D341Med (cell line): Measurements from ENCODE around the gene OR2J1.
A peak's percentile ranks its signal among the peaks of the same experiment; 100 is the strongest.
"Not testable (repeated sequence)": the region's sequence is repeated elsewhere in the genome, so short reads cannot be mapped to it uniquely, and the experiment has no call there.

Source experiments
- DNase-seq: peaks from one replicate; pipeline ENCODE4 v3.0.0; 2012; ENCODE audit warnings: low spot score

OR2J1 gene

GRCh38 chr6:29099190-29099589 lies at the start of gene OR2J1:
Gene OR2J1, plus strand, starts transcription at chr6:29099490. Its CDS starts 1,453 bp downstream, at chr6:29100943.
- no peak for DNase-seq

- no peak for DNase-seq
These were observed 47.6 kb upstream of the OR2J1 start for GRCh38 chr6:29051680-29052079.

DNA sequence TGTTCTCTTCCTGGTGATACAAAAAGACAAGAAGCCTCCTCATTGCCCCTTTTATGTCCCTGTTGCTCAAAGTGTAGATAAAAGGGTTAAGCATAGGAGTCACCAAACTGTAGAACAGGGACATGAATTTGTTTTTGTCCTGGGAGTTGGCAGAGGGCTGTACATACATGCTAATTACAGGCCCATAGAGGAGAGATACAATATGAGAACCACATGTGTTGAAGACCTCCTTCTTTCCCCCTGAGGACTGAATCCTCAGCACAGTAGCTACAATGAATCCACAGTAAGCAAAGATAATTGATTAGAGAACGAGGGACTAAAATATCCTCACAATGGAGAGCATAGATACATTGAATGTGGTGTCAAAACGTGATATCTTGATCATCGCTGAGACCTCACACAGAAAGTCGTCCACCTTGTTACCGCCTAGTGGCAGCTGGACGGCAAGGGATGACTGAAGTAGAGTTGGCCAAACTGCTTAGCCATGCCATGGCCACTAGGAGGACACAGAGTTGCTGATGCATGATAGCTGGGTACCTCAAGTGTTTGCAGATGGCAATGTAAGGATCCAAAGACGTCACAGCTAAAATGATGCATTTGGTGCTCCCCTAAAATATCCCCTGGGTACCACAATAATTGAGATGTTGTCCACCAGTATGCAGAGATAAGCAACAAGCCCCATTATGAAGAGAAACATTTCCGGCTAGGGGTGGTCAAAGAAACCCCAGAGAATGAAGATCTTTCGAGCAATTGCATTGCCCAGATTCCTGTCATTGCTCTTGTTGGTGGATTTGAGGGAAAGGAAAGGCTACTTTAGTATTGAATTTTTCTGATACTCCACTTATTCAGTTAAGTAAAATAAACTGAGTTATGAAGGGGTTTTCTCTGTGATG lies 27.2 kb upstream of the OR2J1 start:
- peak; percentile 50 for DNase-seq

- DNase-seq: no peak
These were observed 20.1 kb upstream of the OR2J1 start for GRCh38 chr6:29079203-29079602.

- DNase-seq: no peak
These were observed 18.0 kb upstream of the OR2J1 start for GRCh38 chr6:29081312-29081711.

- no peak for DNase-seq
These were observed 16.8 kb upstream of the OR2J1 start for GRCh38 chr6:29082457-29082856.

GRCh38 chr6:29087213-29087612 lies 12.1 kb upstream of the OR2J1 start, which contains the start of gene OR2B3:
Gene OR2B3, minus strand, starts transcription at chr6:29087313. Its CDS starts 65 bp downstream, at chr6:29087248.
- DNase-seq: no peak

GRCh38 chr6:29092957-29093356 lies 6.3 kb upstream of the OR2J1 start:
- no peak for DNase-seq

- no peak for DNase-seq
These were observed 1.5 kb upstream of the OR2J1 start for GRCh38 chr6:29097803-29098202.

DNA sequence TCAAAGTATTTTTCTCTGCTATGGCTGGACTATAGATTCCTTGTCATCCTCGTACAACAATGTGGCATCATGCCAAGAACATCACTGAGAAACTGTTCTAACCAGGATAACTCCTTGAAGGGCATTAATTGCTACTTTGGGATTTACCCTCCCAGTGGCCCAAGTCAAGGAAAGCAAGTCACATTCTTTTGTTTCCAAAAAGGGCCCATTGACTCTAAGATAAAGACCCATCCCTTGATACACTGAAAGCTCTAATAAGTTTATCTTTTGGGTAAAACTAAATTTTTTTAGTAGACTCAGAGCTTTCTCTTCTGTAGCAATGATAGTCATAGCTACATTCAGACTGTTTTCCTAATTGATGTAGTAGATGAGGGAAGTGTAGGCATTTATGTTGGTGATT lies 8.5 kb downstream of the OR2J1 start, which contains the start of gene OR2J3:
Gene OR2J3 (plus strand): TSS at position 301 of the 400 bp plus-strand sequence. CDS start 3,833 bp downstream, outside the sequence.
- DNase-seq: no peak

GRCh38 chr6:29112135-29112534 lies 12.8 kb downstream of the OR2J1 start:
- no peak for DNase-seq

DNA sequence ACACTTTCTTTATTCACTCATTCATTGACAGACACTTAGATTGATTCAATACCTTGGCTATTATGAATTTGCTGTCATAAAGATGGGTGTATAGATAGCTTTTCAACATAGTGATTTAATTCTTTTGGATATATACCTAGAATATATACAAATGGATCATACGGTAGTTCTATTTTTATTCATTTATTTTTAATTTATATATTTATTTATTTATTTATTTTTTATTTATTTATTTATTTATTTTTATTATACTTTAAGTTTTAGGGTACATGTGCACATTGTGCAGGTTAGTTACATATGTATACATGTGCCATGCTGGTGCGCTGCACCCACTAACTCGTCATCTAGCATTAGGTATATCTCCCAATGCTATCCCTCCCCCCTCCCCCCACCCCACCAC lies 15.7 kb downstream of the OR2J1 start:
- DNase-seq: not testable (repeated sequence)

GRCh38 chr6:29129326-29130012 lies 30.2 kb downstream of the OR2J1 start:
- DNase-seq: no peak

- DNase-seq: no peak
These were observed 31.4 kb downstream of the OR2J1 start for GRCh38 chr6:29130644-29131043.

- no peak for DNase-seq
These were observed 32.4 kb downstream of the OR2J1 start for GRCh38 chr6:29131691-29132090.

DNA sequence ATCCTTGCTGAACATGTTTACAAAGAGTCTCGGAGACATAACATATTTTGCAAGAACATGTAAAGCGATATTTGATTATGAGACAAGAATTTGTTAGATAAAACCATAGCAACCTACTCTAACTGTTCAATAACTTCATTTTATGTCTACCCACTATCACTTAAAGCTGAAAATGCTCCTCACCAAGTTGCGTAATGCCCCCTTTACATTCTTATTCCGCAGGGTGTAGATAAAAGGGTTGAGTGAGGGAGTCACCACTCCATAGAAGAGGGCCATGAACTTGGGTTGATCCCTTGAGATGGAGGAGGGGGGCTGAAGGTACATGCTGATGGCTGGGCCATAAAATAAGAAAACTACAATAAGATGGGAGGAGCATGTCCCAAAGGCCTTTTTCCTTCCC lies 38.4 kb downstream of the OR2J1 start:
- no peak for DNase-seq

- DNase-seq: no peak
These were observed 42.3 kb downstream of the OR2J1 start for GRCh38 chr6:29141606-29142005.

DNA sequence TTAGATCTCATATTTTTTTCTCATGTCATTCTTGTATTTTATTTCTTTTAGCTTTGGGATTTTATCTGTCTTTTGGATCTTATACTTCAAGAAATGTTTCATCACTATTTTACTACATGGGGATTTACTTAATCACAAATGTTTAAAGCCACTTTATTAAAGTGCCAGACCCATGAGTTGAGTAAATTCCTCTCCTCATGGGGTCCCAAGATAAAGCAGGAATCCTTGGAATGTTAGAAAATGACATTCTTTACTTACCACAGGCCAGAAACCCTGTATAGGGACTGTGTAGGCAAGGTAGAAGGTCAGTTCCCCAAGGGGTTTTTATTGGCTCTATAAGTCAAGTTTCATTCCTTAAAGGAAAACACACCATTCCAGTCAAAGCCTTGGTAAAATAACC lies 43.0 kb downstream of the OR2J1 start:
- no peak for DNase-seq

DNA sequence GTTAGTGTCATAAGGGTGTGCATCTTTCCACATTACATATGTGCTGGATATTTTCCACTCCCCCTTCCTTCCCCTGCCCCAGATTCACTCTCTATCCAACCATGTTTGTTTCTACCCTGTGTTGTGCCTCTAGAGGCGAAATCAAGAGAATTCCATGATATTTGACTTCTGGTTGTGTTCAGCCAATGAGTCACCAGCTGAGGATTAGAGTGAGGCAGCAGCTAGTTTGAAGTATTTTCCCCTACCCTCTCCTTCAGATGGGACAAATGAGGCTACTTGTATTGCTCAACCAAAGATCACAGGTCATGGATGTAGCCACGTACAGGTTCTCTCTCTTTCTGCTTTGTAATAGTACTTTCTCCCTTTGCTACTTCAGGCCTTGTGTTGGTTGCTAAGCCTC lies 46.9 kb downstream of the OR2J1 start:
- no peak for DNase-seq

GRCh38 chr6:29147074-29147473 lies 47.8 kb downstream of the OR2J1 start:
- no peak for DNase-seq

GRCh38 chr6:29149444-29149843 lies 50.2 kb downstream of the OR2J1 start:
- not testable (repeated sequence) for DNase-seq
